ENCODE results near the gene TGDS. TPM values are rescaled to one million over a fixed set of nuclear protein-coding genes. Genes with fewer than 3 reads are reported as not detected.
"Not testable (repeated sequence)": the region's sequence is repeated elsewhere in the genome, so short reads cannot be mapped to it uniquely, and the experiment has no call there.

Gene TGDS, protein sequence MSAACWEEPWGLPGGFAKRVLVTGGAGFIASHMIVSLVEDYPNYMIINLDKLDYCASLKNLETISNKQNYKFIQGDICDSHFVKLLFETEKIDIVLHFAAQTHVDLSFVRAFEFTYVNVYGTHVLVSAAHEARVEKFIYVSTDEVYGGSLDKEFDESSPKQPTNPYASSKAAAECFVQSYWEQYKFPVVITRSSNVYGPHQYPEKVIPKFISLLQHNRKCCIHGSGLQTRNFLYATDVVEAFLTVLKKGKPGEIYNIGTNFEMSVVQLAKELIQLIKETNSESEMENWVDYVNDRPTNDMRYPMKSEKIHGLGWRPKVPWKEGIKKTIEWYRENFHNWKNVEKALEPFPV
- 10 to 100 TPM; 19.9 to 20.3 TPM for total RNA-seq
- polyA plus RNA-seq, result 15.0 TPM

DNA sequence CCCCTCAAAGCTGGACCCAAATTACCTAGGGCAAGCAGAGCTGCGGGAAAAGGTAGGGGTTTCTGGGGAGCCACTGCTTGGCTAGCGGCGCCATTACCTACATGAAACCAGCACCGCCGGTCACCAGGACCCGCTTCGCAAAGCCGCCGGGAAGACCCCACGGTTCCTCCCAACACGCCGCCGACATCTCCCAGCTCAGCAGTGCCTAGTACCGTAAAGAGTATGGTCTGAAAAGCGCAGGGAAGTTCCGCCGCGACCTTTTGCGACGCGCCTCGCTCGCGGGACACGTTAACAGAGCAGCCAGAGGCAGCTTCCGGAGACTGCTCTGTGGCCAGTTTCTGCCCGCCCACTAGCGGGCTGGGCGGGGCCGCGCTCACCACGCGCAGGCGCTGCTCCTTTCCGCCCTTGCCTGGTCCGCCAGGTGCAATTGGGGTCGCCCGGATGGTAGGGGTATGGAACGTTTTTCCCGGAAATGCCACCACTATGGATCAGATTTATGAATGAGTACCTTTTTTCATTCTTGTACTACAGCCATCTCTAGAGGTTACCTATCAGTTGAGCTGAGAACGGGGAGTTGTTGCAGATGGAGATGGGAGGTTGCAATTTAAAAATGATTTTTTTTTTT, at the start of gene TGDS:
TGDS (minus strand) TSS at position 203 of the 625 bp plus-strand sequence; CDS start at position 187, 16 bp downstream.
- H3K9me3 Mint-ChIP-seq, result no peaks in the 10 kb centered on the region
- peaks cover 9% of the 10 kb centered on the region for H3K36me3 ChIP-seq (ENCODE audit: insufficient read depth, low read length)
- ChIA-PET CTCF (interaction anchor here (1.0 to 2.6 kb wide), 6 partner anchors 20 to 47 kb away, joined by 3 to 17 read pairs (median 6); no protein-coding TSS in a partner anchor), POLR2A (interaction anchor here (0.7 to 1.9 kb wide), 5 partner anchors 8 to 272 kb away, joined by 3 to 31 read pairs (median 6); no protein-coding TSS in a partner anchor)
- H3K4me1 ChIP-seq (ENCODE audit: insufficient read depth, low read length), result peaks cover 31% of the 10 kb centered on the region
- H3K4me1 Mint-ChIP-seq, result peaks cover 34 to 47% (median 42%) of the 10 kb centered on the region in 3 donors
- H3K27me3 Mint-ChIP-seq, result no peaks in the 10 kb centered on the region
- H3K36me3 Mint-ChIP-seq, result peaks cover 0 to 21% (median 4%) of the 10 kb centered on the region in 3 donors
- peak within 1 kb of the TSS; percentile 85 to 96 (median 93) for H3K4me3 Mint-ChIP-seq
- H3K4me3 ChIP-seq (ENCODE audit: low read length), result peak within 1 kb of the TSS; percentile 98
- no peaks in the 10 kb centered on the region for H3K27me3 ChIP-seq (ENCODE audit: insufficient read depth, low read length, poor library complexity, severe bottlenecking)
- H3K27ac ChIP-seq (ENCODE audit: low read depth, low read length), result peak within 1 kb of the TSS; percentile 87
- DNase-seq, result peak; percentile 82 to 92 (median 87)
- no peaks in the 10 kb centered on the region for H3K9me3 ChIP-seq (ENCODE audit: low read length)
- peak within 1 kb of the TSS; percentile 75 to 98 (median 91) for H3K27ac Mint-ChIP-seq

DNA sequence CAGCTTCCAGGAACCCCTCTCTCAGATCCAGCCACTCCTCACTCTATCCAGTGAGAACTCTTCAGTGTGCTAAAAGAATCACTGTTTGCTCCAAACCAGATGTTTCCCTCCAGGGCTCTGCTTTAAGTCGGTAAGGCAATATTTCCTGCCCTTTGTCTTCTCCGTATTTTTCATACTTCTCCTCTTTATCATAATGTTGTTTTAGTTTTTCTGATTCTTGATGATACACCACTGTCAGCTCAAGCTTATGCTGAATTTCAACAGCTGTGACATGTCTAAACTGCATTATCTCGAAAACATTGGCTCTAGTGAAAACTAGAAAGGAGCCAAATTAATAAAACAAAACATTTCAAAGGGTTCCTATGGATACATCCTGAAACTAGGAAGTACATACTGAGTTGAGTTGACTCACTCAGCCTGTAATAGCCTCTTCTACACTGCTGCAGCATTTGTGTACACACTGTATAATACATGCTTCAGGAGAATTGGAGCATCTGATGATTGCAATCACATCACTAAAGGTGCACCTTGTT, 45.5 kb upstream of the TGDS start:
- H3K4me1 ChIP-seq (ENCODE audit: insufficient read depth, low read length), result no peaks in the 10 kb centered on the region
- no peaks in the 10 kb centered on the region for H3K36me3 ChIP-seq (ENCODE audit: insufficient read depth, low read length)
- H3K27ac ChIP-seq (ENCODE audit: low read depth, low read length), result no peak overlapping the region
- H3K4me3 Mint-ChIP-seq, result no peak overlapping the region
- H3K27me3 ChIP-seq (ENCODE audit: insufficient read depth, low read length, poor library complexity, severe bottlenecking), result no peaks in the 10 kb centered on the region
- H3K36me3 Mint-ChIP-seq, result peaks cover 0 to 9% (median 0%) of the 10 kb centered on the region in 3 donors
- H3K4me1 Mint-ChIP-seq, result no peaks in the 10 kb centered on the region
- CTCF ChIA-PET, result no interaction called here
- no peak for DNase-seq
- H3K27me3 Mint-ChIP-seq, result peaks cover 7 to 25% of the 10 kb centered on the region in 2 donors
- POLR2A ChIA-PET, result no interaction called here
- peaks cover 0 to 6% (median 1%) of the 10 kb centered on the region in 5 donors for H3K9me3 Mint-ChIP-seq
- no peak overlapping the region for H3K4me3 ChIP-seq (ENCODE audit: low read length)
- no peak overlapping the region for H3K27ac Mint-ChIP-seq
- no peaks in the 10 kb centered on the region for H3K9me3 ChIP-seq (ENCODE audit: low read length)

DNA sequence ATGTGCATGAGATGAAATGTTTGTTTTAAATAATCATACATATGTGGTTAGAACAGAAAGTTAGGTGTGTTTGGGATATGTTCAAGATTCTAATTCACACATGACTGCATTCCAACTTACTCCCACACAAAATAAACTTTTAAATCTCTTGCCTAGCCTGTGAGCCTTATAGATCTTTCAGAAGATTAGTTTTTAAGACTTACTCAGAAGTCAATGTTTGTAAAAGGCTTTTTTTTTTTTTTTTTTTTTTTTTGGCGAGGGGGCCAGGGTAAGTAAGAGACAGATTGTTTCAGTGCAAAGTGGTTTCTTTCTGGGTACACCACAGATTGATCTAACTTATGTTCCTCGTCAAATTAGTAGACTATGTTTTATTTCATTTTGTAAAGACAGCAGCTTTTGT, 44.8 kb upstream of the TGDS start:
- ChIA-PET POLR2A (no interaction called here), CTCF (no interaction called here)

DNA sequence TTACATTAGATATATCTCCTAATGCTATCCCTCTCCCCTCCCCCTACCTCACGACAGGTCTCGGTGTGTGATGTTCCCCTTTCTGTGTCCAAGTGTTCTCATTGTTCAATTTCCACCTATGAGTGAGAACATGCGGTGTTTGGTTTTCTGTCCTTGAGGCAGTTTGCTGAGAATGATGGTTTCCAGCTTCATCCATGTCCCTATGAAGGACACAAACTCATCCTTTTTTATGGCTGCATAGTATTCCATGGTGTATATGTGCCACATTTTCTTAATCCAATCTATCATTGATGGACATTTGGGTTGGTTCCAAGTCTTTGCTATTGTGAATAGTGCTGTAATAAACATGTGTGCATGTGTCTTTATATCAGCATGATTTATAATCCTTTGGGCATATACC, 41.7 kb upstream of the TGDS start:
- DNase-seq; H3K4me3 Mint-ChIP-seq; H3K36me3 Mint-ChIP-seq; H3K4me1 Mint-ChIP-seq; CTCF ChIA-PET; H3K9me3 Mint-ChIP-seq; H3K36me3 ChIP-seq (ENCODE audit: insufficient read depth, low read length); H3K9me3 ChIP-seq (ENCODE audit: low read length); H3K27me3 ChIP-seq (ENCODE audit: insufficient read depth, low read length, poor library complexity, severe bottlenecking); H3K4me3 ChIP-seq (ENCODE audit: low read length); POLR2A ChIA-PET; H3K27ac ChIP-seq (ENCODE audit: low read depth, low read length); H3K4me1 ChIP-seq (ENCODE audit: insufficient read depth, low read length): not testable (repeated sequence)
- H3K27ac Mint-ChIP-seq, result peak overlapping the region in 1 of 8 donors; percentile 4
- peaks cover 6 to 16% of the 10 kb centered on the region in 2 donors for H3K27me3 Mint-ChIP-seq

More for the DNA sequence above, 44.8 kb upstream of the TGDS start:
- Histone ChIP-seq H3K27me3 (ENCODE audit: insufficient read depth, low read length, poor library complexity, severe bottlenecking) (no peaks in the 10 kb centered on the region), H3K4me1 (ENCODE audit: insufficient read depth, low read length) (no peaks in the 10 kb centered on the region), H3K27ac (ENCODE audit: low read depth, low read length) (no peak overlapping the region), H3K9me3 (ENCODE audit: low read length) (no peaks in the 10 kb centered on the region), H3K4me3 (ENCODE audit: low read length) (no peak overlapping the region), H3K36me3 (ENCODE audit: insufficient read depth, low read length) (no peaks in the 10 kb centered on the region)
- H3K36me3 Mint-ChIP-seq, result peaks cover 0 to 9% (median 0%) of the 10 kb centered on the region in 3 donors
- no peak for DNase-seq
- peaks cover 0 to 6% (median 1%) of the 10 kb centered on the region in 5 donors for H3K9me3 Mint-ChIP-seq
- H3K27me3 Mint-ChIP-seq, result peaks cover 7 to 25% of the 10 kb centered on the region in 2 donors
- no peak overlapping the region for H3K4me3 Mint-ChIP-seq
- no peaks in the 10 kb centered on the region for H3K4me1 Mint-ChIP-seq
- H3K27ac Mint-ChIP-seq, result no peak overlapping the region

DNA sequence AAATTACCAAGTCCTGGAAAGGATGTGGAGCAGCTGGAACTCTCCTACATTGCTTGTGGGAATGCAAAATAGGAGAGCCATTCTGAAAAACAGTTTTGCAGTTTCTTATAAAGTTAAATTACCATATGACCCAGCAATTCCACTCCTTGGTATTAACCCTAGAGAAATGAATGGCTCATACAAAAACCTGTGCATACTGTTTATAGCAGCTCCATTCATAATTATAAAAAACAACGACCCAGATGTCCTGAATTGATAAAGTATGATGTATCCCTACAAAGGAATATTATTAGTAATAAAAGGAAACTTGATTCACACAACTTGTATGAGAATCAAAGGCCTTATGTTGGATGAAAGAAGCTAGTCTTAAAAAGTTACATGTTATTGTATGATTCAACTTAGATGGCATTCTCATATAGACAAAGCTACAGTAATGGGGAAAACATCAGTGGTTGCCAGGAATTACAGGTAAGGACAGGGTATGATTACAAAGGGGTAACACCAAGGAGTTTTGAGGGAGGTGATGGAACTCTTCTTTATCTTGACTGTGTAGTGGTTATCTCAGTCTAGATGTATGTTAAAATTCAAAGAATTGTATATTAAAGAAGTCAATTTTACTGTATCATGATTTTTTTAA, 41.1 kb upstream of the TGDS start:
- Histone ChIP-seq H3K4me1 (ENCODE audit: insufficient read depth, low read length) (no peaks in the 10 kb centered on the region), H3K27me3 (ENCODE audit: insufficient read depth, low read length, poor library complexity, severe bottlenecking) (no peaks in the 10 kb centered on the region), H3K4me3 (ENCODE audit: low read length) (no peak overlapping the region), H3K27ac (ENCODE audit: low read depth, low read length) (no peak overlapping the region), H3K36me3 (ENCODE audit: insufficient read depth, low read length) (no peaks in the 10 kb centered on the region), H3K9me3 (ENCODE audit: low read length) (no peaks in the 10 kb centered on the region)
- no peak overlapping the region for H3K4me3 Mint-ChIP-seq
- peaks cover 0 to 6% (median 1%) of the 10 kb centered on the region in 5 donors for H3K9me3 Mint-ChIP-seq
- no peak for DNase-seq
- H3K27ac Mint-ChIP-seq, result no peak overlapping the region
- H3K36me3 Mint-ChIP-seq, result peaks cover 0 to 5% (median 0%) of the 10 kb centered on the region in 3 donors
- ChIA-PET CTCF (no interaction called here), POLR2A (no interaction called here)
- peaks cover 6 to 11% of the 10 kb centered on the region in 2 donors for H3K27me3 Mint-ChIP-seq
- H3K4me1 Mint-ChIP-seq, result no peaks in the 10 kb centered on the region

DNA sequence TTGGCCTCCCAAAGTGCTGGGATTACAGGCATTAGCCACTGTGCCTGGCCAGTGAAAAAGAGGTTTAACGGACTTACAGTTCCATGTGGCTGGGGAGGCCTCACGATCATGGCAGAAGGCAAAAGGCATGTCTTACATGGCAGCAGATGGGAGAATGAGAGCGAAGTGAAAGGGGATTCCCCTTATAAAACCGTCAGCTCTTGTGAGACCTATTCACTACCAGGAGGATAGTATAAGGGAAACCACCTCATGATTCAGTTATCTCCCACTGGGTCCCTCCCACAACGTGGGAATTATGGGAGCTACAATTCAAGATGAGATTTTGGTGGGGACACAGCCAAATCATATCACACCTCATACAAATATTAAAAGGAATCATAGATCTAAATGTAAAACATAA, 40.1 kb upstream of the TGDS start:
- H3K27ac ChIP-seq (ENCODE audit: low read depth, low read length); CTCF ChIA-PET; H3K4me3 Mint-ChIP-seq; H3K9me3 Mint-ChIP-seq; H3K4me1 ChIP-seq (ENCODE audit: insufficient read depth, low read length); H3K4me1 Mint-ChIP-seq; H3K36me3 ChIP-seq (ENCODE audit: insufficient read depth, low read length); H3K27me3 ChIP-seq (ENCODE audit: insufficient read depth, low read length, poor library complexity, severe bottlenecking); H3K4me3 ChIP-seq (ENCODE audit: low read length); H3K36me3 Mint-ChIP-seq; DNase-seq; H3K9me3 ChIP-seq (ENCODE audit: low read length); POLR2A ChIA-PET; H3K27ac Mint-ChIP-seq; H3K27me3 Mint-ChIP-seq: not testable (repeated sequence)

DNA sequence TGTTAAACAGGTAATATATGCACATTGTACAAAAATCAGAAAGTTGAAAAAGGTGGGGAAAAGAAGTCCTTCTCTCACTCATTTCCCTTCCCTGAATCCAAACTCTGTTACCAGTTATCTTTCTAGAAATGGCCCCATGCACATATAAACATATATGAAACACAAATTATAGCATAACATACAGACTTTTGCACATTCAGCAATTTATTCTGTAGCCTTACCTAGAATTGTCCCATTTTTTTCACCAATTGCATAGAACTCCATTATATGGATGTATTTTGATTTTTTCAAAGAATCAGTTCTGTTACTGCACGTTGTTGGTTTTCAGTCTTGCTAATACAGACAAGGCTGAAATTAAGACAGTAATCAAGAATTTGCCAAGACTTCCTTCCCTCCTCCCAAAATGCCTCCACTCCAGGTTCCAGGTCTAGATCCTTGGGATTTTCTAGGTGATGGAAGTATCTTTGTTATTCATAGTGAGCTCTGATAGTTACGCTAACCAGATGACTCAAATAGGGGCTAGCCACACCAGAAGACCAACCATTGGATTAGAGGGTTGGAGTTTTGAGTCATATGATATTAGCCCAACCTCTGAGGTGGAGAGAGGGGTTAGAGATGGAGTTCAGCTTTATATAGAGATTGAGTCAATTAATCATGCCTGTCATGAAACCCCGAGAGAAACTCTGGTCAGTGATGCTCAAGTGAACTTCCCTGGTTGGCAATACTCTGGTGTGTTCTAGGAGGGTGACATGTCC, 36.5 kb upstream of the TGDS start:
- H3K27me3 ChIP-seq (ENCODE audit: insufficient read depth, low read length, poor library complexity, severe bottlenecking), result no peaks in the 10 kb centered on the region
- DNase-seq, result no peak
- H3K9me3 ChIP-seq (ENCODE audit: low read length), result no peaks in the 10 kb centered on the region
- no peak overlapping the region for H3K4me3 ChIP-seq (ENCODE audit: low read length)
- H3K27ac ChIP-seq (ENCODE audit: low read depth, low read length), result no peak overlapping the region
- peaks cover 0 to 2% (median 0%) of the 10 kb centered on the region in 5 donors for H3K9me3 Mint-ChIP-seq
- peaks cover 6 to 20% (median 11%) of the 10 kb centered on the region in 3 donors for H3K36me3 Mint-ChIP-seq
- ChIA-PET POLR2A (no interaction called here), CTCF (no interaction called here)
- no peak overlapping the region for H3K4me3 Mint-ChIP-seq
- H3K27me3 Mint-ChIP-seq, result peaks cover 0 to under 1% of the 10 kb centered on the region in 2 donors
- H3K4me1 ChIP-seq (ENCODE audit: insufficient read depth, low read length), result no peaks in the 10 kb centered on the region
- H3K4me1 Mint-ChIP-seq, result no peaks in the 10 kb centered on the region
- H3K36me3 ChIP-seq (ENCODE audit: insufficient read depth, low read length), result no peaks in the 10 kb centered on the region
- peak overlapping the region in 1 of 8 donors; percentile 35 for H3K27ac Mint-ChIP-seq

Measured in CD8-positive, alpha-beta memory T cell (primary cell).